ENCODE results near the gene LARP1. TPM values are rescaled to one million over a fixed set of nuclear protein-coding genes. Genes with fewer than 3 reads are reported as not detected.

Gene LARP1
- polyA plus RNA-seq (ENCODE audit: low read depth in 6 of 6) = 10 to 100 TPM in 4 of 6 donors, 1 to 10 TPM in 2; 4.3 to 22.7 (median 11.1) TPM

DNA sequence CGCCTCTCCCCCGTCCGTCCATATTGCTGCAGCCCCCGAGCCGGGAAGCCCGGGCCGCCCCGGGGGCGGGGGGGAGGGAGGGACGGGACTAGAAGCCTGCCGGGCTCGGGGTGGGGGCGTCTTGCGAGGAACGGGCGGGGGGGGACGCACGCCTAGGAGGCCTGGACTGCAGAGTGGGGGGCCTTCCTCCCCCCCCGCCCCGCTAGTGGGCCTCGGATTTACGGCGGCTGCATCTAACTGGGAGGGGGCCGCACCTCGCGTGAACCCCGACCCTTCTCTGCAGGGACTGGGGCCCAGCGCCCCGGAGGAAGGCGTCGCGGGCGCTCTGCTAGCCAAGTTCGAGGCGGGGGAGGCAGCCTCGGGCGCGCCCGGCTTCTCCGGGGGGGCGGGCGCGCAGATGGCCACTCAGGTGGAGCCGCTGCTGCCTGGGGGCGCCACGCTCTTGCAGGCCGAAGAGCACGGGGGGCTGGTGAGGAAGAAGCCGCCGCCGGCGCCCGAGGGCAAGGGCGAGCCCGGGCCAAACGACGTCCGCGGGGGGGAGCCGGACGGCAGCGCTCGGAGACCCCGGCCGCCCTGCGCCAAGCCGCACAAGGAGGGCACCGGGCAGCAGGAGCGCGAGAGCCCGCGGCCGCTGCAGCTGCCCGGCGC, at the start of gene LARP1:
LARP1 (plus strand) TSS at position 17 of the 648 bp plus-strand sequence; CDS start at position 398, 381 bp downstream.
- no peaks in the 10 kb centered on the region for H3K36me3 Mint-ChIP-seq
- no peaks in the 10 kb centered on the region for H3K27me3 Mint-ChIP-seq
- H3K27ac Mint-ChIP-seq = peak within 1 kb of the TSS; percentile 93 to 98 (median 97)
- no peaks in the 10 kb centered on the region for H3K9me3 Mint-ChIP-seq
- DNase-seq (peak; percentile 41), ATAC-seq (ENCODE audit: low read depth in 2 of 2) (peak; percentile 2 to 3)
- H3K4me1 Mint-ChIP-seq = peaks cover 39 to 51% (median 44%) of the 10 kb centered on the region in 3 donors
- peak within 1 kb of the TSS; percentile 90 to 100 (median 98) for H3K4me3 Mint-ChIP-seq

DNA sequence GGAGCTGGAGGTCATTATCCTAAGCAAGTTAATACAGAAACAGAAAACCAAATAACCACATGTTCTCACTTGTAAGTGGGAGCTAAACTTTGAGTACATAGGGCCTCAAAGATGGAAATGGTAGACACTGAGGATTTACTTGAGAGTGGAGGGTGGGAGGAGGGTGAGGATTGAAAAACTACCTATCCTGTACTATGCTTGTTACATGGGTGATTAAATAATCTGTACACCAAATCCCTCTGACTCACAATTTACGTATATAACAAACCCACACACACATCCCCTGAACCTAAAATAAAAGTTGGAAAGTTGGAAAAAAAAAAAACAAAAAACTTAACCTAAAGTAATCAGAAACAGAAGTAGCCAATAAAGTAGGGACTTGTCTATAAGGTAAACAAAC, 48.8 kb upstream of the LARP1 start:
- H3K27me3 Mint-ChIP-seq = no peaks in the 10 kb centered on the region
- H3K9me3 Mint-ChIP-seq = no peaks in the 10 kb centered on the region
- H3K4me3 Mint-ChIP-seq = no peak overlapping the region
- no peak overlapping the region for H3K27ac Mint-ChIP-seq
- H3K36me3 Mint-ChIP-seq = no peaks in the 10 kb centered on the region
- no peak for ATAC-seq (ENCODE audit: low read depth in 2 of 2)
- no peak for DNase-seq
- H3K4me1 Mint-ChIP-seq = no peaks in the 10 kb centered on the region

DNA sequence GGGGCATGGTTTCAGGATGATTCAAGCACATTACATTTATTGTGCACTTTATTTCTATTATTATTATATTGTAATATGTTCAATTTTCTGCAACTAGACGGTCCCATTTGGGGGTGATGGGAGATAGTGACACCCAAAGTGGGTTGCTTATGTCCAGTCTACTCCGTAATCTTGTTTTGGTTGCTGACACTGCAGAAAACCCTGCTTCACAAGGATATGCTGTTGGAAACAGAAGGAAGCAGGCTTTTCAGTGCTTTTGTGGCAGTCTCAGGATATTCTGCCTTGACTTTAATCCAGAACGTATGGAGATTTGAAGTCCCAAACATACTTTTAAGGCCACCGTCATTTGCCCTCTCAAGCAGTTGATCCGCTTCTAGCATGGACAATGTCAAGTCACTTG, 47.5 kb upstream of the LARP1 start:
- Mint-ChIP-seq H3K27me3 (no peaks in the 10 kb centered on the region), H3K9me3 (no peaks in the 10 kb centered on the region), H3K4me3 (no peak overlapping the region), H3K36me3 (no peaks in the 10 kb centered on the region), H3K27ac (no peak overlapping the region), H3K4me1 (no peaks in the 10 kb centered on the region)
- ATAC-seq (ENCODE audit: low read depth in 2 of 2) = no peak
- DNase-seq = no peak

DNA sequence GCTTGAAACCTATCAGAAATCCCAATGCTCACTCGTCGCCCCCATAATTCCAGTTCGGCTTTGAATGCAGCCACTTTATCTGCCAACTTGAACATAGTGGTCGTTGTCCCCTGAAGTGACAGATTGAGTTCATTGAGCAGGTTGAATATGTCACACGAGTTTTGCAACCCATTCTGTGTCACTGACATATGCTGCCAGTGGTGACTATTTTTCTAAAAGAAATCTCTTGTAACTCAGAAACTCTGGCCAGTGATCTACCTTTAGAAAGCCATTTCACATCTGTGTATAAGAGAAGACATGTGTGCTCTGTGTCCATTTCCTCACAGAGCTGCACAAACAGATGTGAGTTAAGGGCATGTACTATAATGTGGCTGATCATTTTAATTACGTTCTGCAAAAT, 47.0 kb upstream of the LARP1 start:
- Mint-ChIP-seq H3K4me1 (no peaks in the 10 kb centered on the region), H3K36me3 (no peaks in the 10 kb centered on the region), H3K27ac (no peak overlapping the region), H3K4me3 (no peak overlapping the region), H3K9me3 (no peaks in the 10 kb centered on the region), H3K27me3 (no peaks in the 10 kb centered on the region)
- no peak for ATAC-seq (ENCODE audit: low read depth in 2 of 2)
- DNase-seq = no peak

DNA sequence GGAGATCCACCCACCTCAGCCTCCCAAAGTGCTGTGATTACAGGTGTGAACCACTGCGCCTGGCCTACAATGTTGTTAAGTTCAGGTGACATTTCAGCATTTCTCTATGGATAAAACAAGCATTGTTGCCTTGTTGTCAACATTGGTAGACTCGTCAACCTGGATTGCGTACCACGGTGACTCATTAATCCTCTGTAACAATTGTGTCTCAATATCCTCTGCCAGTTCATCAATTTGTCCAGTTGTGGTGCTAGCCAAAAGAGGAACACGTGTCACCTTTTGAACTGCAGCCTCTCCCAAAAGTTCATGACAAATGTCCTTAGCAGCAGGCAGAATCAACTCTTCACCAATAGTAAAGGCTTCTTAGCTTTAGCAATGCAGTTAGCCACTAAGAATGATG, 46.3 kb upstream of the LARP1 start:
- DNase-seq (no peak), ATAC-seq (ENCODE audit: low read depth in 2 of 2) (no peak)
- H3K36me3 Mint-ChIP-seq = no peaks in the 10 kb centered on the region
- no peaks in the 10 kb centered on the region for H3K9me3 Mint-ChIP-seq
- no peak overlapping the region for H3K4me3 Mint-ChIP-seq
- no peaks in the 10 kb centered on the region for H3K4me1 Mint-ChIP-seq
- no peaks in the 10 kb centered on the region for H3K27me3 Mint-ChIP-seq
- no peak overlapping the region for H3K27ac Mint-ChIP-seq

DNA sequence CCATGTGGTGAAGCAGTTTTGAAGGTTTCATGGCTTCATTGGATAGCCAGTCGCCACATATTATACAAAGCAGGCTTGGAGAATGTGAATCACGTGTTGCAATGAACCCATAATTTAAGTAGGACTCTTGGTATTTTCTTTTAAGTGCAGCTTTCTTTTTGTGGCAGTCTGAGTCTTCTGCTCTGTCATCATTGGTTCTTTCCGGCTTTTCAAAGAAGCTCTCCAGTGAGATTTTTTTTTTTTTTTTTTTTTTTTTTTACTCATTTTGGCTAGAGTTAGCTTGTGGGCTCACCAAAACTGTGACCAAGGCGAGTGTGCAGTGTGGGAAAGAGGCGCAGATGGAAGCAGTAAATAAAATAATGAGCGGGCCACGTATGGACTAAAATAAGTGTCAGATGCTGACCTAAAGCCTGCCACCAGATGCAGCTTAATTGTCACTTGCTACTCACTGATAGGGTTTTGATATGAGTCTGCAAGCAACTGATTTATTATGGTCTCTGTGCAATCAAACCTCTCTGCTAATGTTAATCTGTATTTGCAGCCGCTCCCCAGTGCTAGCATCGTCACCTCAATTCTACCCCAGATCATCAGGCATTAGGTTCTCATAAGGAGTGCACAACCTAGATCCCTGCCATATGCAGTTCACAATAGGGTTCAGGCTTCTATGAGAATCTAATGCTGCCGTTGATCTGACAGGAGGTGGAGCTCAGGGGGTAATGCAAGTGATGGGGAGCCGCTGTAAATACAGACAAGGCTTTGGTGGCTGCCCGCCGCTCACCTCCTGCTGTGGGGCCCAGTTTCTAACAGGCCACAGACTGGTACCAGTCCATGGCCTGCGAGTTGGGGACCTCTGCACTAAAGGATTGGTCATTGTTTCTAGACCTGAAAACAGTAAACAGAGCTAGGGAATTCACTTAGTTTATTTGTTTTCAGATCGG, 45.5 kb upstream of the LARP1 start:
- H3K4me3 Mint-ChIP-seq = no peak overlapping the region
- ATAC-seq (ENCODE audit: low read depth in 2 of 2) (no peak), DNase-seq (no peak)
- no peaks in the 10 kb centered on the region for H3K27me3 Mint-ChIP-seq
- H3K4me1 Mint-ChIP-seq = peaks cover 4 to 8% (median 5%) of the 10 kb centered on the region in 3 donors
- no peak overlapping the region for H3K27ac Mint-ChIP-seq
- no peaks in the 10 kb centered on the region for H3K9me3 Mint-ChIP-seq
- no peaks in the 10 kb centered on the region for H3K36me3 Mint-ChIP-seq

DNA sequence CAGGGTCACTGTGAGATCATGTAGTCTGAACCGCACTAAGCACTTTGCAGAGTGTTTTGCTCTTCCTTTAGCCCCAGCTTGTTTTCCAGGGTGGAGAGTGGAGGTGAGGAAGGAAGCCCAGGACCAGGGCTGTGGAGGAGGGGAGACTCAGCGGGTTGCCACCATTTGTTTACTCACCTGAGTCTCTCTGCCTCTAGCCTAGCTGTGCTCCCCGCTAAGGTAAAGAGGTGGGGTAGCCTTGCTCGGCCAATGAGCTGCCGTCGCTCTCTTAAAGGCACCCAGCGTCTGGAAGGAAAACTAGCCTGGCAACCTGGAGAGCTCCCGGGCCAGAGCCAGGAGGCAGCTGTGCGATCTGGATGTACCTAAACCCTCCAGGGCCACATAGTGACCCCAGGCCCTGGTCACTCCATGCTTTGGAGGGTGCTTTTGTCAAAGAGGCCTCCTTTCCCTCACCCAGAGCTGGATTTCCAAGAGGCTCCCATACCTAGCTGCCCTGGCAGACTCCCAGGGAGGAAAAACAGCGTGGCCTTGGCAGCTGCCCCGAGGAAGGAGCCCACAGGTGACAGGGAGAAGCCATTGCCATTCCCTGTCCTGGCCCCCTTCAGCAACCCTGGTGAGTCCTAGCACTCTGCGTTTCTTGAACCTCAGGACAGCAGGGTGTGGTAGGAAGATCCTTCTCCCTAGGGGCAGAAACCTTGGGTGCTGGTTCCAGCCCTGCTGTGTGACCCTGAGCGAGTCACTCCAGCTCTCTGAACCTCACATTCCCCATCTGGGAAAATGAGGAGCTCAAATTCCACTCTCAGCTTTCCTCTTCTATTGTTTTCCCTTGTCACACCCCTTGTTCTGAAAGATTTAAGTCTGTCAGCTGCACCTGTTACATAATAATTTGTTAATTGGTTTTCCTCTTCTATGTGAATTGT, 42.4 kb upstream of the LARP1 start:
- no peak overlapping the region for H3K27ac Mint-ChIP-seq
- ATAC-seq (ENCODE audit: low read depth in 2 of 2) = no peak
- peaks cover 6 to 15% (median 7%) of the 10 kb centered on the region in 3 donors for H3K4me1 Mint-ChIP-seq
- no peaks in the 10 kb centered on the region for H3K9me3 Mint-ChIP-seq
- no peaks in the 10 kb centered on the region for H3K36me3 Mint-ChIP-seq
- no peak overlapping the region for H3K4me3 Mint-ChIP-seq
- no peaks in the 10 kb centered on the region for H3K27me3 Mint-ChIP-seq
- DNase-seq = no peak

DNA sequence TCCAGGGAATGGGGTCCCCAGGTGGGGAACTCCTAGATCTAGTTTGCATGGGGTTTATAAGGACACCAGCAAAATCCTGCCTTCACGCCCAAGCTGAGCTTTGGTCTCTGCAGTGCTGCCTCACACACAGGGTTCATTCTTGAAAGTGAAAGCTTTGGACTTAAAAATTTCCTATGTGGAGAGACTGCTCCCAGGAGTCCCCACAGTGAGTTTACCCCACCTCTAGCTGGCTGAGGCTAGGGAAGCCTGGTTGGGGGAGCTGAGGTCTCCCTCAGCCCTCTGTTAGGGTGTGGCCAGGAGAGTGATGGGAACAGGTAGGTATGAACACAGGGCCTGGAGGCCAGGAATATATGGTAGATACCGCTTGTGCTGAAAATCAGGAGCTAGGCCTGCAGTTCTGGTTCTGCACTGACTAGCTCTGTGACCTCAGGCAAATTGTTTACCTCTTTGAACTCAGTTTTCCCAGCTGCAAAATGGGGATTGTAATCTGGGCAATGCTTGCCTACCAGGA, 41.5 kb upstream of the LARP1 start:
- no peaks in the 10 kb centered on the region for H3K9me3 Mint-ChIP-seq
- no peaks in the 10 kb centered on the region for H3K36me3 Mint-ChIP-seq
- no peak for ATAC-seq (ENCODE audit: low read depth in 2 of 2)
- no peak for DNase-seq
- no peak overlapping the region for H3K27ac Mint-ChIP-seq
- no peaks in the 10 kb centered on the region for H3K27me3 Mint-ChIP-seq
- H3K4me3 Mint-ChIP-seq = no peak overlapping the region
- H3K4me1 Mint-ChIP-seq = peaks cover 6 to 15% (median 7%) of the 10 kb centered on the region in 3 donors

DNA sequence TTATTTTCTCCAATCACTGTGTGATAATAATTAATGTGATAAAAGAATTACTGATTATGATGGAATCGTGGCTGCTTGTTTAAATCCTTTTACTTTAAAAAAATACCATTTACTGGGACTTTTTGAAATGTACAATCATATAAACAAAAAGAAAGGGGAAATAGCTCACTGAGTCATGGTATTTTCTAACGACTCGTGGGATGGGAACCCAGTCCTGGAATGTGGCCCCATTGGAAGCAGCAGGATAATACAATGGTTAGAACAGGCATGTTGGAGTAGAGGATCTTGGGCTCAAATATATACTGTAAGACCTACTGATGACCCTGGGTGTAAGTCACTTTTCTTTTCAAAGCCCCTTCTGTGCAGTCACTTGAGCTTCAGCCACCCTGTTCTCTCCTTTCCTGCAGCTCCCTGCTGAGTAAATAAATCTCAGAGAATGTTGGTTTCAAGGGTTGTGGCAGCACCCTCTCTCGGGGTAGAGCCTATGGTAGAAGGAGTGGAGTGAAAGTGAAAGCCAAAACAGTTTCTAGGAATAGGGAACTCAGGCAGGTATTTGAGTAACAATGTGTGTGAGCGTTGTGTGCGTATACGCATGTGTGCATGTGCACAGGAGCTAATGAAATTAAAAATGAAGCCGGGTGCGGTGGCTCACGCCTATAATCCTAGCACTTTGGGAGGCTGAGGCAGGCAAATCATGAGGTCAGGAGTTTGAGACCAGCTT, 40.8 kb upstream of the LARP1 start:
- ATAC-seq (ENCODE audit: low read depth in 2 of 2) (peak; percentile 77 to 93), DNase-seq (peak; percentile 18)
- H3K4me3 Mint-ChIP-seq = peak overlapping the region in 7 of 8 donors; percentile 45 to 86 (median 74)
- no peaks in the 10 kb centered on the region for H3K36me3 Mint-ChIP-seq
- H3K9me3 Mint-ChIP-seq = no peaks in the 10 kb centered on the region
- peak overlapping the region; percentile 21 to 92 (median 63) for H3K27ac Mint-ChIP-seq
- H3K27me3 Mint-ChIP-seq = no peaks in the 10 kb centered on the region
- H3K4me1 Mint-ChIP-seq = peaks cover 6 to 15% (median 7%) of the 10 kb centered on the region in 3 donors

DNA sequence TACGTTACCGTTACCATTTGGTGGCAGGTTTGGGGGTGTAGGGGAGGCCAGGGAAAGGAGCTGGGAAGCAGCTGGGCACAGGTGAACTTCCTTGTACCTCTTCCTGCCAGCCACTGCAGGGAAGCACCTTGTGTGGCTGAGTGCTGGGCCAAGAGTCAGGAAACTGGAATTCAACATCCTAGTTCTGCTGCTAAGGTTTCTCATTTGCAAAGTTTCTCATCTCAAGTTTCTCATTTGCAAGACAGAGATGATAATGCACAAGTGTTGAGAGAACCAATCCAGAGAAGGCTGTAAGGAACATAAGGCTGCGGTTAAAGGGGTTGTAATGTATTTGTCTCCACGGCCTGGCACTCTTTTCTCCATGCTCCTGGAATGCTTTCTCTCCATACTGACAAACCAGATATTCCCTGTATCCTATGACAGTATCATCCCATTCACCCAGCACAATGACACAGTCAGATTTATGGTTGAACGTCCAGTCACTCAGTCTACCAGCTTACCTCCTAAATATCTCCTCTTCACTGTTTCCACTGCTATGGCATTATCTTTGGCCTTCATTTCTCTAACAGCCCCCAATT, 33.6 kb upstream of the LARP1 start:
- no peak for ATAC-seq (ENCODE audit: low read depth in 2 of 2)
- H3K4me1 Mint-ChIP-seq = no peaks in the 10 kb centered on the region
- no peaks in the 10 kb centered on the region for H3K36me3 Mint-ChIP-seq
- no peak overlapping the region for H3K4me3 Mint-ChIP-seq
- H3K9me3 Mint-ChIP-seq = no peaks in the 10 kb centered on the region
- H3K27me3 Mint-ChIP-seq = peaks cover 0 to 3% (median 0%) of the 10 kb centered on the region in 3 donors
- no peak overlapping the region for H3K27ac Mint-ChIP-seq
- no peak for DNase-seq

DNA sequence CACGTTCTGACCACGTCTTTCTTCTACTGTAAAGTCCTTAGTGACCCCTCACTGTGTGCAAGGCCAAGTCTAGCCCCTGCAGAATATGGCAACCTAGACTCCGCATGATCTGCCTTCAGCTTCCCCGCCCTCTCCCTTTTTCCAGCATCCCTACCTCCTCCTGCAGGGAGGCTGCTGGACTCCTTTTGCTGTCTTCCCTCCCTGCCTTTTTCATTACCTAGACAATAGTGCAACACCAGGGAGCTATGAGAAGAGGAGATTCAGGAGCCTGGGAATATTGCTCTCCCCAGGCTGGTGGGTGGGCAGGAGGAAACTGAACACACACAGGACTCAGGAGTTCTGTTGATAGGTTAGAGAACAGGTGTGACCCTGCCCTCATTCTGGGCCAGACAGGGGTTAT, 33.1 kb upstream of the LARP1 start:
- H3K4me1 Mint-ChIP-seq = no peaks in the 10 kb centered on the region
- no peaks in the 10 kb centered on the region for H3K9me3 Mint-ChIP-seq
- peaks cover 0 to 3% (median 0%) of the 10 kb centered on the region in 3 donors for H3K27me3 Mint-ChIP-seq
- ATAC-seq (ENCODE audit: low read depth in 2 of 2) = no peak
- H3K27ac Mint-ChIP-seq = no peak overlapping the region
- DNase-seq = no peak
- H3K36me3 Mint-ChIP-seq = no peaks in the 10 kb centered on the region
- no peak overlapping the region for H3K4me3 Mint-ChIP-seq

DNA sequence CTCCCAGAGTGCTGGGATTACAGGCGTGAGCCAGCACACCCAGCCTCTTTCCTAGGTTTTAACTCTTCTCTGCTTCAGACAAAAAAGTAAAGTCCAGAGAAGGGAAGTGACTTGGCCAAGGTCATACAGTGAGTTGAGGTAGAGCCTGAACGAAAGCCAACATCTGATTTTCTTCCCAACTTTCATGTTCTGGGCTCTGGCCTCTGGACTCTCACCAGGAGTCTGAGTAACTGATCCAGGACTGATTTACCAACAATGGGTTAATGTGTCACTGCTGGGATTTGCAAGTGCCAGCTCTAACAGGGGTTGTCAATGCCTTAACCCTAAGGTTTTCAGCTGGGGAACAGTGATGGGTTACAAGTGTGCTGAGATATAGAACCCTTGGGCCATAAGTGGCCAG, 32.2 kb upstream of the LARP1 start:
- H3K27ac Mint-ChIP-seq = no peak overlapping the region
- no peaks in the 10 kb centered on the region for H3K36me3 Mint-ChIP-seq
- peaks cover 0 to 3% (median 0%) of the 10 kb centered on the region in 3 donors for H3K27me3 Mint-ChIP-seq
- ATAC-seq (ENCODE audit: low read depth in 2 of 2) (no peak), DNase-seq (no peak)
- no peaks in the 10 kb centered on the region for H3K4me1 Mint-ChIP-seq
- no peak overlapping the region for H3K4me3 Mint-ChIP-seq
- no peaks in the 10 kb centered on the region for H3K9me3 Mint-ChIP-seq

Measured in naive B cell (primary cell).